Fibroblast of skin of right quadriceps (primary cell): ENCODE data around the gene SERPINB2.
"Not testable (repeated sequence)": the region's sequence is repeated elsewhere in the genome, so short reads cannot be mapped to it uniquely, and the experiment has no call there.

Experiments used
- DNase-seq: peaks from one replicate; pipeline ENCODE4 v3.0.0-alpha.2; 2013

SERPINB2 gene

GRCh38 chr18:63889626-63890025 lies 2.1 kb downstream of the SERPINB2 start:
- no peak for DNase-seq

GRCh38 chr18:63890237-63890949 lies 2.9 kb downstream of the SERPINB2 start:
- DNase-seq, result no peak

GRCh38 chr18:63890950-63891304 lies 3.4 kb downstream of the SERPINB2 start:
- peak; percentile 34 for DNase-seq

- no peak for DNase-seq
Measured at GRCh38 chr18:63892566-63892965, 5.1 kb downstream of the SERPINB2 start.

- DNase-seq, result no peak
Measured at GRCh38 chr18:63894106-63894772, 6.7 kb downstream of the SERPINB2 start.

- no peak for DNase-seq
Measured at GRCh38 chr18:63895190-63895589, 7.7 kb downstream of the SERPINB2 start.

- DNase-seq, result peak; percentile 74
Measured at GRCh38 chr18:63897072-63897471, 9.6 kb downstream of the SERPINB2 start.

- DNase-seq, result no peak
Measured at GRCh38 chr18:63899206-63899605, 11.7 kb downstream of the SERPINB2 start.

- no peak for DNase-seq
Measured at GRCh38 chr18:63903851-63904570, 16.5 kb downstream of the SERPINB2 start.

GRCh38 chr18:63904694-63905093 lies 17.2 kb downstream of the SERPINB2 start:
- no peak for DNase-seq

- DNase-seq, result no peak
Measured at GRCh38 chr18:63905361-63905760, 17.9 kb downstream of the SERPINB2 start.

- DNase-seq, result no peak
Measured at GRCh38 chr18:63906056-63906455, 18.6 kb downstream of the SERPINB2 start.

GRCh38 chr18:63907664-63908063 lies 20.2 kb downstream of the SERPINB2 start, which contains the start of gene SERPINB10:
TSS of gene SERPINB10 (plus strand) at chr18:63907958. CDS start at chr18:63915511, 7,553 bp downstream.
- DNase-seq, result no peak

GRCh38 chr18:63908858-63909257 lies 21.4 kb downstream of the SERPINB2 start:
- no peak for DNase-seq

- DNase-seq, result no peak
Measured at GRCh38 chr18:63909870-63910269, 22.4 kb downstream of the SERPINB2 start.

- no peak for DNase-seq
Measured at GRCh38 chr18:63917817-63918216, 30.3 kb downstream of the SERPINB2 start.

- no peak for DNase-seq
Measured at GRCh38 chr18:63922049-63922448, 34.5 kb downstream of the SERPINB2 start.

GRCh38 chr18:63924551-63924950 lies 37.0 kb downstream of the SERPINB2 start:
- DNase-seq, result peak; percentile 87

- no peak for DNase-seq
Measured at GRCh38 chr18:63928331-63928730, 40.8 kb downstream of the SERPINB2 start.

- DNase-seq, result not testable (repeated sequence)
Measured at GRCh38 chr18:63929369-63929768, 41.9 kb downstream of the SERPINB2 start.

GRCh38 chr18:63930773-63931354 lies 43.4 kb downstream of the SERPINB2 start:
- DNase-seq, result no peak

GRCh38 chr18:63936156-63936931 lies 48.8 kb downstream of the SERPINB2 start:
- peak; percentile 70 for DNase-seq
